ENCODE results near the gene KPNA4.

The KPNA4 gene

GRCh38 chr3:160577556-160578195 is 12.3 kb upstream of the KPNA4 start:
- no peaks in the 10 kb centered on the region for H4K20me1 ChIP-seq (ENCODE audit: insufficient read depth, low read length)
- no peak overlapping the region for H3K4me3 ChIP-seq (ENCODE audit: low read depth, low read length, poor library complexity, severe bottlenecking)
- H3K36me3 ChIP-seq (ENCODE audit: insufficient read depth, low read length), result no peaks in the 10 kb centered on the region
- no peak overlapping the region for H3K27ac ChIP-seq (ENCODE audit: low read depth, low read length, poor library complexity, severe bottlenecking)
- H2AFZ ChIP-seq (ENCODE audit: low read length), result no peak overlapping the region
- H3K9me2 ChIP-seq (ENCODE audit: low read depth, low read length), result no peaks in the 10 kb centered on the region
- no peaks in the 10 kb centered on the region for H3K79me2 ChIP-seq (ENCODE audit: insufficient read depth, low read length)
- H3K9me3 ChIP-seq (ENCODE audit: low read length), result no peaks in the 10 kb centered on the region; the same call in 1 of the 2 replicates
- TF ChIP-seq, protein P1, sequence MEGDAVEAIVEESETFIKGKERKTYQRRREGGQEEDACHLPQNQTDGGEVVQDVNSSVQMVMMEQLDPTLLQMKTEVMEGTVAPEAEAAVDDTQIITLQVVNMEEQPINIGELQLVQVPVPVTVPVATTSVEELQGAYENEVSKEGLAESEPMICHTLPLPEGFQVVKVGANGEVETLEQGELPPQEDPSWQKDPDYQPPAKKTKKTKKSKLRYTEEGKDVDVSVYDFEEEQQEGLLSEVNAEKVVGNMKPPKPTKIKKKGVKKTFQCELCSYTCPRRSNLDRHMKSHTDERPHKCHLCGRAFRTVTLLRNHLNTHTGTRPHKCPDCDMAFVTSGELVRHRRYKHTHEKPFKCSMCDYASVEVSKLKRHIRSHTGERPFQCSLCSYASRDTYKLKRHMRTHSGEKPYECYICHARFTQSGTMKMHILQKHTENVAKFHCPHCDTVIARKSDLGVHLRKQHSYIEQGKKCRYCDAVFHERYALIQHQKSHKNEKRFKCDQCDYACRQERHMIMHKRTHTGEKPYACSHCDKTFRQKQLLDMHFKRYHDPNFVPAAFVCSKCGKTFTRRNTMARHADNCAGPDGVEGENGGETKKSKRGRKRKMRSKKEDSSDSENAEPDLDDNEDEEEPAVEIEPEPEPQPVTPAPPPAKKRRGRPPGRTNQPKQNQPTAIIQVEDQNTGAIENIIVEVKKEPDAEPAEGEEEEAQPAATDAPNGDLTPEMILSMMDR (IDR thresholded peaks at IDR 0.05; ENCODE audit: low read length), result peak; percentile 6; the same call in 1 of the 2 replicates
- no peak for TF ChIP-seq EZH2 (IDR thresholded peaks at IDR 0.05; ENCODE audit: borderline replicate concordance, low read length)
- H3F3A ChIP-seq (ENCODE audit: insufficient read depth, low read length), result no peaks in the 10 kb centered on the region
- no peak overlapping the region for H3K4me2 ChIP-seq (ENCODE audit: low read length)
- no peaks in the 10 kb centered on the region for H3K4me1 ChIP-seq (ENCODE audit: insufficient read depth, low read length, severe bottlenecking)
- no peak overlapping the region for H3K9ac ChIP-seq (ENCODE audit: low read length)
- H3K27me3 ChIP-seq (ENCODE audit: insufficient read depth, low read length), result peaks cover 4% of the 10 kb centered on the region; the same call in 1 of the 2 replicates

- Histone ChIP-seq H3K4me1 (ENCODE audit: insufficient read depth, low read length, severe bottlenecking) (no peaks in the 10 kb centered on the region), H3K27me3 (ENCODE audit: insufficient read depth, low read length) (peaks cover 4% of the 10 kb centered on the region; the same call in 1 of the 2 replicates)
- no peak for TF ChIP-seq EZH2 (IDR thresholded peaks at IDR 0.05; ENCODE audit: borderline replicate concordance, low read length)
- TF ChIP-seq, protein P1 (IDR thresholded peaks at IDR 0.05; ENCODE audit: low read length), result no peak
These were observed 11.7 kb upstream of the KPNA4 start for GRCh38 chr3:160577093-160577492.

DNA sequence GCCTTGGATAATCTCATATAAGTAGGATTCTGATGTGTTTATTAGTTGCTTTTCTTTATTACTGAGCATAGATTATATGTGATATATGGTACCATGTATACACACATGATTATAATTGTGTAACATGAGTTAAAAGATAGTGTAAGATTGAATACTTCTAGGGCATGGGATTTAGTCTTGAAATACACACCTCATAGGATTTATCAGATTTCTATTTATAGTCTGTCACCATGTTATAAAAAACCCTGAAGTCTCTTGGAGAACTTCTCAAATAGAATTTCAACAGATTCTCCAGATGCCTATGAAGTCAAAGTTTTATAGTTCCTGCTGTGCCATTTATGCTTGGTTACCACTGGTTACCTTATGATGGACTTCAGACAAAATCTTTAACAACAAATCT is 11.2 kb upstream of the KPNA4 start:
- Histone ChIP-seq H3K27me3 (ENCODE audit: insufficient read depth, low read length) (peaks cover 4% of the 10 kb centered on the region; the same call in 1 of the 2 replicates), H3K9me2 (ENCODE audit: low read depth, low read length) (no peaks in the 10 kb centered on the region), H3K4me2 (ENCODE audit: low read length) (no peak overlapping the region), H3F3A (ENCODE audit: insufficient read depth, low read length) (no peaks in the 10 kb centered on the region), H3K4me1 (ENCODE audit: insufficient read depth, low read length, severe bottlenecking) (no peaks in the 10 kb centered on the region), H3K27ac (ENCODE audit: low read depth, low read length, poor library complexity, severe bottlenecking) (no peak overlapping the region), H3K79me2 (ENCODE audit: insufficient read depth, low read length) (no peaks in the 10 kb centered on the region), H3K9me3 (ENCODE audit: low read length) (no peaks in the 10 kb centered on the region; the same call in 1 of the 2 replicates), H3K4me3 (ENCODE audit: low read depth, low read length, poor library complexity, severe bottlenecking) (no peak overlapping the region), H2AFZ (ENCODE audit: low read length) (no peak overlapping the region), H3K36me3 (ENCODE audit: insufficient read depth, low read length) (no peaks in the 10 kb centered on the region), H3K9ac (ENCODE audit: low read length) (no peak overlapping the region), H4K20me1 (ENCODE audit: insufficient read depth, low read length) (no peaks in the 10 kb centered on the region)
- TF ChIP-seq EZH2 (IDR thresholded peaks at IDR 0.05; ENCODE audit: borderline replicate concordance, low read length), result no peak
- TF ChIP-seq, protein P1 (IDR thresholded peaks at IDR 0.05; ENCODE audit: low read length), result no peak

More at GRCh38 chr3:160577093-160577492, 11.7 kb upstream of the KPNA4 start:
- Histone ChIP-seq H3F3A (ENCODE audit: insufficient read depth, low read length) (no peaks in the 10 kb centered on the region), H3K27ac (ENCODE audit: low read depth, low read length, poor library complexity, severe bottlenecking) (no peak overlapping the region), H3K9me2 (ENCODE audit: low read depth, low read length) (no peaks in the 10 kb centered on the region), H4K20me1 (ENCODE audit: insufficient read depth, low read length) (no peaks in the 10 kb centered on the region), H3K4me3 (ENCODE audit: low read depth, low read length, poor library complexity, severe bottlenecking) (no peak overlapping the region), H3K36me3 (ENCODE audit: insufficient read depth, low read length) (no peaks in the 10 kb centered on the region), H3K9me3 (ENCODE audit: low read length) (no peaks in the 10 kb centered on the region; the same call in 1 of the 2 replicates), H3K4me2 (ENCODE audit: low read length) (no peak overlapping the region), H3K79me2 (ENCODE audit: insufficient read depth, low read length) (no peaks in the 10 kb centered on the region), H2AFZ (ENCODE audit: low read length) (no peak overlapping the region), H3K9ac (ENCODE audit: low read length) (no peak overlapping the region)

Measured in OCI-LY1 (cell line).